Activated CD8-positive, alpha-beta memory T cell treated with anti-CD3 and anti-CD28 coated beads, Interleukin-2, amount 50 U/mL, for 4 hours (primary cell): ENCODE results near the gene BBS9.
"Not testable (repeated sequence)": the region's sequence is repeated elsewhere in the genome, so short reads cannot be mapped to it uniquely, and the experiment has no call there.

Experiments used
- DNase-seq: peaks from one replicate; pipeline ENCODE4 v3.0.0-alpha.2; 2020

The BBS9 gene

DNA sequence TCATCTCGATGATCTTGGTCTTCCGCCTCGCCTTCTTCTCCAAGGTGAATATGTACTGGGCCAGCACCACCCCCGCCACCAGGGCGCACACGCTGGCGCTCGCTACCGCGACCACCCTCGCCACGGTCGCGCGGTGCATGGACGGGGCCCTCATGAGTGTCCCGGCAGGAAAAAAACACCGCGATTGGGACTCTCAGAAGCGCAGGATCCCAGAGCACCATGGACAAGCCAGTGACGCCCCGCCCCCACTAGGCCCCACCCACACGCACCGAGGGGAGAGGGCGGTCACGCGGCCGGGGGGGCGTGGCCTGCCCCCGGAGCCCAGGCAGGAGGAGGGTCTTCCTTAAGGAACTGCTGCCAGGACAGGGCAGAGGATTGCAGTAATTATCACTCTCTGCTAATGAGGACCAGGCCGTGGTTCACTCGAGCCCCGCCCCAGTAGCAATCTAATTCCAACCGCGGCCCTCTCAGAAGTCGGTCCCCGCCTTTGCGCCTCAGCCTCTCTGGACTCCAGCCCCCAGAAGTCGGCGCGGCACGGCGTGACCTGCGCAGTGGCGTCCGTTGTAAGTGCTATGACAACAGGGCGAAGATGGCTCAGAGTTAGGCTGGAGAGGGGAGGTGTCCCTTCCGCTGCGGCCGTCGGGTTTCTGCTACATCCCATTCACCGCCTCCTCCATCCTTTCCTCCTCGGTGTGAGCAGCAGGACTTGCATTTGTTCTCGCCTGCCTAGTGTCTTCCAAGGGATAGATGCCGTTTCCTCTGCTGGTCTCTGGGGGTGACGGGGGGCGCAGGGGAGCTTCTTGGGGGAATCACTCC is at the start of gene BBS9:
Gene BBS9, plus strand, starts transcription at position 575 of the 816 bp plus-strand sequence. CDS start 16,689 bp downstream, outside the sequence.
- peak; percentile 88 for DNase-seq

DNA sequence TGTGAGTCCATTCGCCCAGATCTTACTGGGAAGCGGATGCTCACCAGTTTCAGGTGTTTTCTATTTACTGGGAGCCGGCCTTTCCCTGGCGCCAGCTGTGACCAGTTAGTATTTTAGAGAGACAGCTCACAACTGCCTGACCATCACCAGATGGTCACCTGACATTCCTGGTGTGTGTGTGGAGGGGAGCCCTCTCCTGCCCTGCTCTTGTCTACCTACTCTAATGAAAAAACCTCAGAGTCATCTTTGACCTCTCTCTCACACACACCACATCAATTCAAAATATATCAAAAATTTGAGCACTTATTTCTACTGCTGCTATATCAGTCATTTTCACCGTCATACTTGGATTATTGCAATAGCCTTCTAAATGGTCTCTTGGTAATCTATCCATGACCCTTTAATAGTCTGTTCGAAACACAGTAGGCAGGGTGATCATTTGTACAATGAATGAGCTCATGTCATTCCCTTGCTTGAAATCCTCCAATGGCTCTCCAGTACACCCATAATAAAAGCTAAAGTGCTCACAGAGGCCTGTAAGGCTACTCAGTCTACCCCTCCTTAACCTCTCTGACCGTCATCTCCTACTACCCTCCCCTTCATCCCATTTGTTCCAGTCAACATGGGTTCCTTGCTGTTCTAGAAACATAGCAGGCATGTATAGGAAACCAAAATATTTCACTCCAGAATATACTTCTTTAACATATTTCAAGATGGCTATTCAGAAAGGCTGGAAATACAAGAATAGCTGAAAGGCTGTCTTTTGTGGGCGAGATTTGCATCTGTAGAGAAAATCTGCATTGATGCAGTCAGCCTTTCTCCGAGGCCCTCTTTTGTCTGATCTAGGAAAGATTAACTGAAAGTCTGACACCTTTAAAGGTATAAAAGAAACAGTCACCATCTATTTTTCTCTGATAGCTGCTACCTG is 49.3 kb upstream of the BBS9 start:
- no peak for DNase-seq

DNA sequence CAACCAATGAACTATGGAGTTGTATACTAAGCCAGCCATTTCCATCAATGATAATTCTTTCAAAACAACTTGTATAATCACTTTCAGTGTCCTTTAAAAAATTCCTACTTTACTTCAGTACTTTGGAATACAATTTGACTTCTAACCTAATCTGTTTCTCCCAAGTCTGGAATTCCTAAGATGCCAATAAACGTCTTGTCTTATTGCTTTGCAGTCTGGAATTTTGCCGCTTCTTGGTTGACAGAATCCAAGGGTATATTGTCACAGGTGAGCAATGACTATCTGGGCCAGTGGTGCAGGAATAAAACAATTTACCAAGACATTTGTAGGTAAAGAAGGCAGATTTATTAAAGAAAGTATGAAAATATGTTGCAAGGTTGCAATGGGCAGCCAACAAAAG is 42.0 kb upstream of the BBS9 start:
- no peak for DNase-seq

DNA sequence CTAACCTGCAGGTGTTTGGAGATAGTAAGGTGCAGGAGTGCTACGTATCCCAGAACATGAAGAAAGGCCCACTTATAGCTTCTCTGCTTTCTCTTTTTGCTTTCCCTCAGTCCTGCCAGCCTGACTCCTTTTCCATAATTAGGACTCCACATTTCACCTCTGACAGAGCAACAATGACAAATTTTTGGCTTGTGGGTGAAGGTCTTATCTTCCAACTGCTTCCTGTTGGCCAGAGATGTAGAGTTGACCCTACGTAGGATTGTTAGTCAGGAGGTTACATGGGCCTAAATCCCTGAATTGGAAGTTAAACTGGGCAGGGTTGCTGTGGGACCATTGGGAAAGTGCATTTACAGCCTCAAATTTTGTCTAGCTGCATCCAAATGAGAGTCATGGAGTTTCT is 41.5 kb upstream of the BBS9 start:
- no peak for DNase-seq

DNA sequence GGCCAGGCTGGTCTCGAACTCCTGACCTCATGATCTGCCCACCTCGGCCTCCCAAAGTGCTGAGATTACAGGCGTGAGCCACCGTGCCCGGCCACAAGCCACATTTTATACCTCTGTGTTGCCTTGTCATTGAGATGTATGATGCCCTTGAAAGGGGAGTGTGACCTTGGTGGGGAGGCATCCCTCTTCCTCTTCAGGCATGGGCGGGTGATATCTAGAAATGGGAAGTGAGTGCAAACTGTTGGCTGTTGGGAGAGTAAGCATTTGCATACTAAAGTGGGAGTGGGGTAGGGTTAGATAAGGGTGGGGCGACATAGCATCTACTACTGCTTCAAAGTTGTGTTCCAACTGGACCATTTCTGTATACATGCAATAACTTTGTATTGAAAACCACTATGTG is 40.2 kb upstream of the BBS9 start:
- DNase-seq = no peak

DNA sequence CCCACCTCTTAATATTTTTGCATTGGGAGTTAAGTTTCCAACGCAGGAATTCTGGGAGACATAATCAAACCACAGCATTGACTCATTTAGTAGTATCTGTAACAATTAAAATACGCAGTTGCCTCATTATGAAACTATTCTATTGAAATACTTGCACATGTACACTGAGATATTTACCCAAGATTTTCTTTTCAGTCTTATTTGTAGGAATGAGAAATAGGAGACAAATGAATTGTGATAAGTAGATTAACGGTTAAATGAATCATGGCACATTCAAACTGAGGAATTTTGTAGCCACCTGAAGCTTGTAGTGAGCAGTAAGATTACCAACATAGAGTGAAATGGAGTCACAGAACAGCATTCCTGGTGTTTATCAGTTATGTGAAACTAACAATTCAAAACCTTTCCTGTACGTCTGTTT is 38.2 kb upstream of the BBS9 start:
- no peak for DNase-seq

DNA sequence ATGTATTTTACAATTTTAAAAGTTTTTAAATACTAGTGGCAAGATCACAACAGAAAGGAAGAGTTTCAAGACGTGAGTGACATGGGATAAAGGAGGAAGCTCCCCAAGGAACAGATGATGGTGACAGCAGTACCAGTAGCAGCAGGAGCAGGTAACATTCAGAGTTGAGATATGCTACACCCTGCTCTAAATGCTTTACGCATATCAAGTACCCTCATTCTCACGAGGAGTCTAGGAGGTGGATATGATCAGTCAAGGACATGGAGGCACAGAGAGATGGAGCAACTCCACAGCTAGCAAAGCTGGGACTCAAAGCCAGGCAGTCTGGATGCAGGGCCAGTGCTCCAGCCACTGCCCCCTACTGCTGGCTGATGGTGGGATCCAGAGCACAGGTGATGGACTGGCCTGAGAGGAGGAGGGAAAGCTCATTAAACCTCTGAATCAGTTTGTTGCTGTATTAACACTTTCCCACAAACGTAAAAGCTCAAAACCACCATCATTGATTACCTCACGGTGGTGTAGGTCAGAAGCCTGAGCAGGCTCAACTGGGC is 37.6 kb upstream of the BBS9 start:
- DNase-seq = no peak

DNA sequence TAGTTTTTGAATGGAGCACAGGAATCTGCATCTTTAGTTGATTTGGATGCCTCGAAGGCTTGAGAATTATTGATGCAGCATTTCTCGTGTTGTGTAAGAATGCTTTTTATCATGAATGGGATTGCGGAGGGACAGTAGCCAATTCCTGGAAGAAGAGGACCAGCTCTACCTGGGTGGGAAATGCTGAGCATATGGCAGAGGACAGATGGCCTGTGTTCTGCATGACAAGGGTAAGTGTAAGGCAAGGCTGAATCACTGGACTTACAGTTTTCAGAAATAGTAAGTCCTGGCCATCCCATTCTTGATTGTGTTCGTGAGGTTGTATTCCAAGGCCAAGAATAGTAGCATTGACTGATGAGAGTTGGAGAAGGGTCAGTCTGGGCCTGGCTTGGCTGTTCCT is 36.1 kb upstream of the BBS9 start:
- no peak for DNase-seq

DNA sequence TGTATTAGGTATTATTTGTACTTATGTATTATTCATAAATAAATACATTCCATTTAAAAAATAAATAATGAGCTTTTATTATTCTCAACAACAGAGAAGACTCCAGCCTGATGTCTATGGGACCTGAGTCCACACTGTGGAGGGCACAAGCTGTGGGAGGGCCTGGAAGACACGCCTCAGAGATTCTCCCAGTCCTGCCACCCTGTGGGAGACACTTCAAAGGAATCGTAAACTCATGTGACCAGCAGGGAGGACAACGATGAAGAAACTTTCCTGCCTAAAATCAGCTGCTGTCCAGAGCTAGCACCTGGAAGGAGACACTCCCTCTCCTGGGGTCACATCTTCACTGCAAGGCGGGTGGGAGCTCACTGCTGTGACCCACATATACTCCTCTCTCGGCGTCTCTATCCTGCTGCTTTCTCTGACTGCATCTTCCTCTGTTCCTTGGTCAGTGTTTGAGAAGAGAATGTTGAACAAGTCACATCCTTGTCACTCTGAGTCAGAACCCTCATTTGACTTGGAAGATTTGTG is 34.6 kb upstream of the BBS9 start:
- not testable (repeated sequence) for DNase-seq

DNA sequence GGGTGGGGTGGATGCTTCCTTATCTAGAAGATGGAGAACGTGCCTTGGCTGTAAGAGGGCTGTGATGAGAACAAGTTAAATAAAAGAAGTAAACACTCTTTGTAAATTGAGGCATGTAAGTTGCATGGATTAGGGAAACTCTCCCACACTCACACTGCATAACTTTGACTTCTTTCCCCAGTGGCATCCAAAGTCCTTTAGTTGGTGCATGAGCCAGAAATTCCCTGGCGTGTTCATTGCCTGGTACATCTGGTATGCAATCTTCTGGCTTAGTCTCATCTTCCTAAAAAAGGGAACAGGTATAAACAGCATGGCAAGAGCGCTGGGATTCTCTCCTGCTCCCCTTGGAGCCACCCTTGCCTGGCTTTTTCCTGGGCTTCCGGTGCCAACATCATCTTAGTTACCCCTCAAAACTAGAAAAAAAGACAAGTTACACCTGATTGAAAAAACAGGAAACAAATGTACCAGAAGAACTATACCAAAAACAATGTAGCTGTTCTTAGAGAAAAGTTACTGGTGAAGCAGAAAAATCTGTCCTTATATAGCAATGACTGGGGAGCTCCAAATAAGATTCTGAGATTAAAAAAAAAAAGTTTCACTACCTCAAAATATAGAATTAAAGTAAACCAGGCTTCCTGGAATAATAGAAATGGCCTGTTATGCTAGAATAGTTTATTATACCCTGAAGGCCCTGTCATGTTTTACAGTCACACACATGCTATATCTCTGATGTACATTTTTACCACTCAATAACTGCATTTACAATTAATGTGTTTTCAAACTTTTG is 30.0 kb upstream of the BBS9 start:
- DNase-seq = no peak

DNA sequence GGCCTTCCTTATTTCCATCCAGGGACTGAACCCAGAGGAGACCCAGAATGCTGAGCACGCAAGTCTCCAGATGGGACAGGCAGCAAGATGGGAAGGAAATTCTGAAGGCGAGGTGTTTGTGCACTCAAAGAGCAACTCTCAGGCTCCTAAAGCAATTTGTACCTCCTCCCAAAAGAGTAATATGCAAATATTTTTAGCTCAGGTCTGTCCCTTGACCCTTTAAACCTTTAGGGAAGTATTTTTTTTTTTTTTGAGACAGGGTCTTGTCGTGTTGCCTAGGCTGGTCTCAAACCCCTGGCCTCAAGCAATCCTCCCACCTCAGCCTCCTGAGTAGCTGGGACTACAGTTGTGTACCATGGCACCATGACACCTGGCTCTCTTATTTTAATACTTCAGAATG is 28.6 kb upstream of the BBS9 start:
- no peak for DNase-seq

DNA sequence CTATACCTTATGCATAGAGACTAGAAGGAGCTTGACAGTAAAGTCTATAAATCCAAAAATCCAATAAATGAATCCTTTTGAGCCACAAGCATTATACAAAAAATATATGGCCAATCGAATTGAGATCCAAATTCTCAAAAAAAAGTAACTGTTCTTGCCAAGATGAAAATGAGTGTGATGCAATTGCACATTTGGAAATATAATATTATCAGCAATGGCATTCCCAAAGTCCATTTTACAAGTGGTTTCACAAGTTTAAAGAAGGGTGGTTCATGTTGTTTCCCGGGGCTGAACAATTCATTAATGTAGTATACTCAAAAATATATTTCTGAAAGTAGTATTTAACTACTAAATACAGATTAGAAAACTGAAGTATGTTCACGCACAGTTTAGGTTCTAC is 27.5 kb upstream of the BBS9 start:
- no peak for DNase-seq

DNA sequence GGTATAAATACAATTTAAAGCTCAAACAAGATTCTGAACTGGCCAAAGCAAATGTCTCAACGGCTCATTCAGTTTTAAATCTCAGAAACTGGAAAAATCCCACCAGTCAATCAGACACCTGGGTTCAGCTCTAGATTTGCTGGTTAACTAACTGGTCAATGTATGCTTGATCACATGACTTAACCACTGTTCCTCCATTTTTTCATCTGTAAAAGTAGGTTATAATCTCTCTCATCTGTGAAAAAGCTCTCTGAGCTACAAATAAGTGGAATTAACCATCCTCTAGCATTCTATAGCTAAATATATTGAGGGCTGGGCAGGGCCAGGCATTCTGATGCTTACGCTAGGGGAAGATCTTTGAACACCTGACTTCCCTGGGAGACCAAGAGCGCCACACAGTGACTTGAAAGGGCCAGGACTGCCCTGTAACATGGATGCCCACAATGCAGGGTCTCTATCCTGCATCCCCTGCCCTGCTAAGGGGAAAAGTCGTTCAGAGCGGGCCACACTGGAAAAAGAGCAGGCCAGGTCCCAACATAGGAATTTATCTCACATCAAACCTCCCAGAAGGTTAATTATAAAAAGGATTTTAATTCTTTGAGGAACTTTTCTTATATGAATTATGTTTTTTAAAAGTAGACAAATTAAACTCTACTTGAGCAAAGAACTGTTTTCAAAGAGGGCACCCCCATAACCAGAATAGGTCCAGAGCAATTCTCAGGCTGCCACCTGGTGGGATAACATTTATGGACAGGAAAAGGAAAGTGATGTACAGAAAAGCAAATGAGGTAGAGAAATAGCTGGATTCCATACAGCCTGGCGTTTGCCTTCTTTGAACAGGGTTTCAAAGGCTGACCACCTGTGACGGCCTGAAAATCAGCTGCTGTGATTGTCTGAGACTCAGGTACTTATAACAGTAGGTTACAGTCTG is 22.0 kb upstream of the BBS9 start:
- DNase-seq = no peak

DNA sequence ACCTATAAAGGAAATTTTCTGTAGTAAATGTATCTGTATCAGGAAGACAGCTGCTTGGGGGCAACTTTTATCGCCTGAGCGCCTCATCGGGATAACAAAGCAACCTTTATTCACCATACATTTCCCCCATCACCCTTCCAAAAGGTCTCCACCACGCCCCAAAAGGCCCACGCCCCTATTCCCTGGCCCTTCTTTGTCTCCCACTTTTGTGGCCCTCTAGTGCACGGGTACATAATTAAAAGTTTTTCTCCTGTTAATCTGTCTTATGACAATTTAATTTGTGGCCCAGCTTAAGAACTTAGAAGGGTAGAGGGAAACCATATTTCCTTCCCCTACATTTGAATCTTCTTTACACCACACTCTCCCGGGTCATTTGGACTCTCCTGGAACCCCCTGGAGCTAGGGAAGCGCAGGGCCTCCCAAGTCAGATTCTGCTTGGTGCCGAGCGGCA is 20.8 kb upstream of the BBS9 start:
- DNase-seq = peak; percentile 27

DNA sequence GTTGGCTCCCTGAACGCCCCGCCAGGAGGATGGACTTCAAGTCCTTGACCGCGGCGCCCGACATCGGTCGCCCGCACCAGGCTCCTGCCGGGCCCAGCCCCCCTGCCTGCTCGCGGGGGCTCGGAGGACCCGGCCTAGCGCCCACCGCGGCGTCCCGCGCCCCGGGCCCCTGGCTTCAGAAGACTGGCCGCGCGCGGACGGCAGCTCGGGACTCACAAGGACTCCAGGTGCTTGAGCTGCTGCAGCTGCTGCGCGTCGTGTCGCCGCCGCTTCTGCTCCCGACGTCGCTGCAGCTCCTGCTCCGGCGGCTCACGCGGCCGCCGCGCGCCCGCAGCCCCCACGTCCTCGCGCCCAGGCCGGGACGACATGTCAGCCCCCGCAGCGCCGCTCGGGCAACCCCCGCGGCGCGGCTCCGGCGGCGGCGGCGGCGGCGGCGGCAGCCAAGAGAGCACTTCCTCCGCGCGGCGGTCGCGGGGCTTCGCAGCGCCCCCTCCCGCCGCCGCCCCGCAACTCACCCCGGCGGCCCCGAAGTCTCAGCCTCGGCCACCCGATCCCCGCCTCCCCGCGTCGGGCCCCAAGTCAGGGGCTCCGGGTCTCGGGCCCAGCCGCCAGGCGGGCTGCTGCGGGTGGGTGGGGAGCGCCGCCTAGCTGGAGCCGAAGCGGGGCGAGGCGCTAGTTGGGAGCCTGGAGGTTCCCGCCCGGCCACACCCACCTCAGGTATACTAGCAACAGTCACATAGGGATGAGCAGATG is 20.2 kb upstream of the BBS9 start, which contains the start of gene RP9:
Gene RP9, minus strand, starts transcription at position 400 of the 753 bp plus-strand sequence. Its CDS starts 32 bp downstream, at position 368.
- DNase-seq = peak; percentile 76

DNA sequence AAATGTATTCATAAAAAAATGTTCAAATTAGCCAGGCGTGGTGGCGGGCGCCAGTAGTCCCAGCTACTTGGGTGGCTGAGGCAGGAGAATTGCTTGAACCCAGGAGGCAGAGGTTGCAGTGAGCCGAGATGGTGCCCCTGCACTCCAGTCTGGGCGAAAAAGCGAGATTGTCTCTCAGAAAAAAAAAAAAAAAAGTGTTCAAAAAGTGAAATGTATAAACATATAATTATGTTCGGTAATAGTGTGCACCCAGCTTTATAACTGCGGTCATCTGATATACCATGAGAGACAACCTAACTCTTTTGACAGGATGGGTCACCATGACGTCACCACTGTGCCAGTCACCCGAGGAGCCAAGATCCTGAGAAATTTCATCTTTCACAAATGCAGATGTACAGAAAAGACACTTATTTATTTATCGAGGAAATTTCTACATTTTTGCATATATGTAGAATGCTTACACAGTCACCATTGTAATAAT is 19.6 kb upstream of the BBS9 start:
- DNase-seq = no peak

DNA sequence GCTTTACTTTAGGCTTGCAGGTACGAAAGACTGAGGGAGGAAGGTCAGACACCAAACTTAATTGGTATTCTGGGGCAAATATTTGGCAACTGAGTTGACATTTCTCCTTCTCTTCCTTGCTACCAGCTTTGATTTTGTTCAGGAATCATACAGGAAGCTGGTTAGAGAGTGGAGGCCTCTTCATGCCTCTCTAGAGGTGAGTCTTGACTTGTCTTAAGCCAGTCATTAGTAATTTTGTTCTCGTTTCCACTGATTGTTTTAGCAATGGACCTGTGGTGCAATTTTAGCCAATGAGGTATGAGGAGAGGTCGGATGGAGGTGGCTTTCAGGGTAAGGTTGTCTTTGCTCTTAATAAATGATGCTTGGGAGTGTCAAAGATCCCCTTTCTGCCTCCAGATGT is 17.8 kb upstream of the BBS9 start:
- no peak for DNase-seq

DNA sequence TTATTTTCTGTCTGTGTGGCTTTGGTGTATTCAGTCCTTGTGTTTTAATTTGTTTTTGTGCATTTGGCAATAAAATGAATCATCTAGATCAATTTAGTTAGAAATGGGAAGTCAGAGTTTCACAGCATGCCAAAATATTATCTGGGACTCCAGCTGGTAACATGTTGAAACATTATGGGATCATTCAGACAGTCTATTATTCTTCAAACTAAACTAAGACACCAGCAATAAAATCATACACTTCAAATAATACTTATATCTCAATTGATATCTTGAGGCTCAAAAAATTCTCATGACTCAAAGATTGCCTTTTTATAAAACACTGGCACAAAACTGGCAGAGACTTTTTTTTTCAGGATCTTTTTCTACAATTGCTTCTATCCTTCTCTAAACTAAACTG is 14.4 kb upstream of the BBS9 start:
- DNase-seq = no peak

DNA sequence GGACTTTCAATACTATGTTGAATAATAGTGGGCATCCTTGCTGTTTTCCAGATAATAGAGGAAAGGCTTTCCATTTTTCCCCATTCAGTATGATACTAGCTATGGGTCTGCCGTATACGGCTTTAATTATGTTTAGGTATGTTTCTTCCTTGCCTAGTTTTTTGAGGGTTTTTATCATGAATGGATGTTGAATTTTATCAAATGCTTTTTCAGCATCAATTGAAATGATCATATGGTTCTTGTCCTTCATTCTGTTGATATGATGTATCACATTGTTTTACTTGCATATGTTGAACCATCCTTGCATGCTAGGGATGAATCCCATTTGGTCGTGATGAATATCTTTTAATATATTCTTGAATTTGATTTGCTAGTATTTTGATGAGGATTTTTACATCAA is 11.0 kb upstream of the BBS9 start:
- no peak for DNase-seq

DNA sequence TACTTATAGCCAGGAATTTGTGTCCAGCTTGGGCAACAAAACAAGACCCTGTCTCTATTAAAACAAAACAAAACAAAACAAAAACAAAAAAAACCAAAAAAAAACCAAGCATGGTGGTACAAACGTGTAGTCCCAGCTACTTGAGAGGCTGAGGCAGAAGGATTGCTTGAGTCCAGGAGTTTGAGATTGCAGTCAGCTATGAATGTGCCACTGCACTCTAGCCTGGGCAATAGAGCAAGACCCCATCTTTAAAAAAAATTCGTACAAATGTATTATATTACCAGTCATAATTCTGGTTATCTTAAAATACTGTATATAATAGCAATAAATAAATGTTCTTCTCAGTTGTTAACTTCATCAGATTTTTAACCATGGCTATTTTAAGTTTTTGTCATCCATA is 2.3 kb upstream of the BBS9 start:
- no peak for DNase-seq
